ENCODE data around the gene UBL3. TPM values are rescaled to one million over a fixed set of nuclear protein-coding genes. Genes with fewer than 3 reads are reported as not detected.

The UBL3 gene
- total RNA-seq, 1 experiment from 2014 or later: 19.0 TPM

DNA sequence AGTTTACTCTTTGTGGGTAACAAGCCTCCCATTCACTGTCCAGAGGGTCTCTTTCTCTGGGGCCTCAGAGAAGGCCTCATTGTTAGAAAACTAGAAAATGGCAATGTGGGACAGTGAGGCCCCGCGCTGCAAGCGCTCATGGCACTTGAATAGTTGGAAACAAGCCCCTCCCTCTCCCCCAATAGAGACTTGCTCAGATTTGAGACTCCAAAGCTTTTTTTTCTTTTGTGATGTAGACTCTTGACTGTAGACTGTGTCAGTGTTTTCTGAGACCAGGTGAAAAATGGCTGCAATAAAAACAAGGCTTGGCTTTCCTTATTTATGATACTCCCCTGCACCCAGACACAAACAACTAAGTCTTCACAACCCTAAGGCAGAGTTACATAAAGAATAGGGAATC, 38.7 kb upstream of the UBL3 start:
- Histone ChIP-seq H2AK5ac (ENCODE audit: insufficient read length, low read length) (no peak overlapping the region), H2BK15ac (ENCODE audit: low read depth, low read length) (no peak overlapping the region), H3K56ac (ENCODE audit: insufficient read length, low read depth, low read length) (no peak overlapping the region), H2AFZ (ENCODE audit: low read length) (no peak overlapping the region), H2BK5ac (ENCODE audit: insufficient read length, low read length) (no peak overlapping the region), H3K79me1 (ENCODE audit: insufficient read depth, low read depth, low read length, poor library complexity, severe bottlenecking) (no peaks in the 10 kb centered on the region), H4K20me1 (ENCODE audit: control insufficient read depth, insufficient read depth, insufficient read length) (no peaks in the 10 kb centered on the region), H3K23me2 (ENCODE audit: insufficient read length, low read depth, low read length, poor library complexity, severe bottlenecking) (no peaks in the 10 kb centered on the region), H3K4ac (ENCODE audit: low read depth, low read length) (no peak overlapping the region), H3K4me2 (ENCODE audit: insufficient read depth, insufficient read length, low read length) (no peak overlapping the region), H3K79me2 (ENCODE audit: insufficient read depth, low read length) (no peaks in the 10 kb centered on the region), H3K23ac (ENCODE audit: insufficient read length, low read depth, low read length) (no peak overlapping the region), H3K27ac (ENCODE audit: insufficient read length, low read depth, low read length) (no peak overlapping the region), H3K4me1 (ENCODE audit: insufficient read depth, low read length) (peaks cover 2% of the 10 kb centered on the region; the same call in 1 of the 2 replicates), H3K27me3 (ENCODE audit: insufficient read depth, low read length) (no peaks in the 10 kb centered on the region), H4K91ac (ENCODE audit: insufficient read length, low read depth, low read length) (no peak overlapping the region), H4K8ac (replicated peaks; ENCODE audit: insufficient read length, low read depth, low read length) (no peak overlapping the region), H3K14ac (ENCODE audit: insufficient read depth, low read length) (no peak overlapping the region), H2BK20ac (ENCODE audit: low read depth, low read length, poor library complexity, severe bottlenecking) (no peak overlapping the region), H3K9me3 (ENCODE audit: control insufficient read depth, low read depth, low read length) (no peaks in the 10 kb centered on the region), H3K18ac (ENCODE audit: insufficient read length, low read depth, low read length) (no peak overlapping the region), H3T11ph (ENCODE audit: low read length) (no peak overlapping the region), H4K5ac (ENCODE audit: insufficient read length, low read depth, low read length) (no peak overlapping the region), H3K9ac (ENCODE audit: extremely low read depth, insufficient read length, low read length) (no peak overlapping the region), H2BK120ac (ENCODE audit: low read depth, low read length, poor library complexity, severe bottlenecking) (no peak overlapping the region), H2BK12ac (ENCODE audit: insufficient read length, low read depth, low read length) (no peak overlapping the region)
- Mint-ChIP-seq H3K4me3 (no peak overlapping the region), H3K4me1 (peaks cover 47 to 56% of the 10 kb centered on the region in 2 experiments), H3K27me3 (ENCODE audit: low read depth) (no peaks in the 10 kb centered on the region; the same call in 1 of the 2 replicates), H3K9me3 (no peaks in the 10 kb centered on the region), H3K27ac (no peak overlapping the region), H3K36me3 (ENCODE audit: insufficient read depth in 1 of 3, low read depth in 3 of 3) (no peaks in the 10 kb centered on the region)
- DNase-seq: no peak
- no CpG with 5 or more reads among the region's 3 CpGs for WGBS (ENCODE audit: extremely low coverage, insufficient read length, low lambda C conversion rate)
- TF ChIP-seq, protein P1, sequence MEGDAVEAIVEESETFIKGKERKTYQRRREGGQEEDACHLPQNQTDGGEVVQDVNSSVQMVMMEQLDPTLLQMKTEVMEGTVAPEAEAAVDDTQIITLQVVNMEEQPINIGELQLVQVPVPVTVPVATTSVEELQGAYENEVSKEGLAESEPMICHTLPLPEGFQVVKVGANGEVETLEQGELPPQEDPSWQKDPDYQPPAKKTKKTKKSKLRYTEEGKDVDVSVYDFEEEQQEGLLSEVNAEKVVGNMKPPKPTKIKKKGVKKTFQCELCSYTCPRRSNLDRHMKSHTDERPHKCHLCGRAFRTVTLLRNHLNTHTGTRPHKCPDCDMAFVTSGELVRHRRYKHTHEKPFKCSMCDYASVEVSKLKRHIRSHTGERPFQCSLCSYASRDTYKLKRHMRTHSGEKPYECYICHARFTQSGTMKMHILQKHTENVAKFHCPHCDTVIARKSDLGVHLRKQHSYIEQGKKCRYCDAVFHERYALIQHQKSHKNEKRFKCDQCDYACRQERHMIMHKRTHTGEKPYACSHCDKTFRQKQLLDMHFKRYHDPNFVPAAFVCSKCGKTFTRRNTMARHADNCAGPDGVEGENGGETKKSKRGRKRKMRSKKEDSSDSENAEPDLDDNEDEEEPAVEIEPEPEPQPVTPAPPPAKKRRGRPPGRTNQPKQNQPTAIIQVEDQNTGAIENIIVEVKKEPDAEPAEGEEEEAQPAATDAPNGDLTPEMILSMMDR (conservative IDR thresholded peaks at IDR 0.05): no peak
